GM19328 (cell line): ENCODE results near the gene MARF1.
"Not testable (repeated sequence)": the region's sequence is repeated elsewhere in the genome, so short reads cannot be mapped to it uniquely, and the experiment has no call there.

Source experiments
- ATAC-seq: cut with Tn5 transposase; IDR thresholded peaks from one replicate; pipeline ENCODE4 v1.9.1; 2021; ENCODE audit warnings: mild to moderate bottlenecking, moderate library complexity; ENCODE audit not compliant: unreplicated experiment

MARF1 gene

DNA sequence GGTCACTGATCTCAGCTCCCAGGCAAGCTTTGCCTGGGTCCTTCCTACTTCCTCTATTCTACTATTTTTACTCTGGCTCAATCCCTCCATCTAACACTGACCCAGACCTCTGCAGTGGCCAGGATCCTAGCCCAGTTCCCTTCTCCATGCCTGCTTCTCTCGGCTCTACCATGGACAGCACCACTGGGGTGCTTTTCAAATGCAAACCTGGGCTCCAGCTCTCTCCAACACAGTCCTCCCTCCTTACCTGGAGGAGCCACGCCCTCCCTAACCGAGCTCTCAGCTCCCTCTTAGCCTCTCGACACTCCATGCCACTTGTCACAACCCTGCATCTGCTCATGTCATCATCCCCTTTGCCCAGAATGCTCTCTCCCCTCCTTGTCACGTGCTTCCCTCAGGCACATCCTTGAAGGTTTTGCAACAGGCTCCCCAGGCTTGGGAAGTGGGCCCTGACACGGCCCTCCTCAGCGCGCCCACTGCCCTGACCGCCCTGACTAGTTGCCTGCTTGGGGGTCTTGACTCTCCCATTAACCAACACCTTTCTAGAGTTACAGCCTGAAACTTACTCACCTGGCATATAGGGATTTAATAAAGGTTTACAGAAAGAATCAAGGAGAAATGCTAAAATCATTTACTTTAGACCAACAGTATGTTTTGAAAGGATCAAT lies 41.6 kb downstream of the MARF1 start:
- ATAC-seq: no peak

DNA sequence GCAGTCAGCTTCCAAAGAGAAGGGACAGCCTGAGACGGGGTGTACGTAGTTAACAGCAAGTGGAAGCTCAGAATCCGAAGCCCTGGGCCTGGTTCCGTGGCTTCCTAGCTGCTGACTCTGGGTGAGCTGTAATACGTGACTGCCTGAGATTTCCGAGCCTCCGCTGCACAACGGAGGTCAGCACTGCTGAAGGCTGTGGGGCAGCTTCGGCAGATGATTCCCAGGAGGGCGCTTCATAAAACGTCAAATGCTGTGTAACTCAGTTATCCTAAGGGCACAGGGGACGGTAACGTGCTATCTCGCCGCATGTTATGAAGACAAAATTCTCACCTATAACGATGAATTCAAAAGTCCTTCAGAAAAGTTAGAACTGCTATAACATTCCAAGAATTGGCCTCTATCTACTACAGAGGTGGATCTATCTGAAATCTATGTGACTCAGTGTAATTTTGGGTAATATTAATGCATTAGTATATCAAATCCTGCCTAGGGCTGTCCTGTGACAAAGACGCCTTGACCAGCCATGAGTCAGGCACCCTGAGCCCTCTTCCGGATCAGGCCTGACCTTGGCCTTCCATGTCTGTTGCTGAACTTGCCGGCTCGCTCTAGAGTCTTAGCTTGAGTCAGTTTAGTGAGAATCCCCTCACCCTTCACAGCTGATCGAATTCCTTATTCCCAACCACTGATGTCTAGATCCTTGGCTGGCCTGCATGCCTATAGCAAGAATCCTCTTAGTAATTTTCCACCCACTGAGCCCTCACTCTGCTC lies 43.5 kb downstream of the MARF1 start:
- no peak for ATAC-seq

DNA sequence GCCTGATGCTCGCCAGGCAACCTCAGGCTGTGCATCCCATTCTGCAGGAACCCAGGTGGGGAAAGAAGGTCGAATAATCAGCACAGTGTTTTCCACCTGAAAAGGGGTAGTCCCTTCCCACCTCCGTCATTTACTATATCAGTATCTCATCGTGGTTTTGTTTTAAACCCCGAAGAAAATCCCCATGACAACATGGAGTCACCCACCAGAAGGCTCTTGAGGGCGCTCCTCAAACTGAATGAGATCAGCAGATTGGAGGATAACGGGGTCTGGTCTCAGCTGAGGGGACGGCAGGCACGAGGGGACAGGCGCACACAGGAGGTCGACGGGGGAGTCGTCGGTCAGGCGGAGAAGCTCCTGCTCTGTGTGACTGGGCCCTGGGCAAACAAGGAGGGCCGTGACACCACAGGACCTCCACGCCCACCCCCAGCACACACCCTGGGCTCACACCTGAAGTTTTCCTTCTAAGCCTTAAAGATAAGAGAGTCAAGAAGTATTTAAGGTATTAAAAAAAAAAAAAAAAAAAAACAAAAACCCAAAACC lies 44.2 kb downstream of the MARF1 start:
- ATAC-seq: no peak

DNA sequence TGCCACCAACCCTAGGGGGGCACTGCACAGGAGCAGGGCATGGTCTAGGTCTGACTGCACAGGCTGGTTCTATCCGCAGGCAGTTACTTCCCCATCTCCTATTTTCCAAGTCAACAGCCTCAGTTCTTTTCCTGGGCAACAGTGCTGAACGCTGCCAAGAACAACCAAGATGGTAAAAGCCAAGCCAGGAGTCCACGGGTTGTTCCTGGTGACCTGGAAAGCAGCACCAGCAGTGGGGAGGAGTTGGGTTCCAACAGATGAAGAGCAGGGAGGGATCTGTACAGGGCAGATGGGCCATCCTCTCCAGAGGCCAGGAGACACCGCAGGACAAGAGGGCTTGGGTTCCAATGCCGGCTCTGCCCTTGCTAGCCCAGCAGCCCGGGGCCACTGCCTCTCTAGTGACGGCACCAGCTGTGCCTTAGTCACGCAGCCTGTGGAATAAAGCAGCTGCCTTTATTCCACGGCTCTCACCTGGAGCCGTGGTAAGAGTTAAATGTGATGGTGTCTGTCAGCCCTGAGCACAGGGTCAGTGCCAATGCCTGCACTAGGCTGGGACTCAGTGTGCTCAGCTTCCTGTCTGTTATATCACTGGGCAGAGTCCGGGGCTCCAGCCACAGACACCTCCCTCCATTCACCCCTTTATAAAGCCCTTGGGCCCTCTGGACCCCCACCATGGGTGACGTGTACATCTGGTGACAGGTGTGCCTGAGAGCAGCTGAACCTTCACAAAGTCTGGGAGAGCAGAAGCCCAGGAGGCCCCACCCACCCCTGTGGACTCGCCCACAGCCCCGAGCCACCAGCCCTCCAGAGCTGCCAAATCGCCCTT lies 44.9 kb downstream of the MARF1 start:
- ATAC-seq: no peak

DNA sequence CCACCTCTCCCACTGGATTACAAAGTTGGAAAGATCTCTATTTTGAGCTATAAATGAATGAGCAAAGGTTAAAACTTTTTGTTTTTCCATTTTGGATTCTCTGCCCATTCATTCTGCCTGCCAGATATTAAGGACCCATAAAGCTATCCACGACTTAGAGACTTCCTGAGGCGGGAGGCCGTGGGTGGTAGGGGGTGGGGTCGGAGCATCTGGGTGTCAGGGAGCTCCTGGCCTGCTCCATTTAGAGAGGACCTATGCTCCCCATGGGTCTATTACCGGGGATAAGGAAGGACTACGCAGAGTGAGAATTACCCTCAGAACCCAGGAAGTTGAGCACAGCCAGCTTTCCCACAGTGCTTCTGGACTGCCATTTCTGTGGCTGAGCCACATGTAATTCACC lies 45.8 kb downstream of the MARF1 start:
- no peak for ATAC-seq

DNA sequence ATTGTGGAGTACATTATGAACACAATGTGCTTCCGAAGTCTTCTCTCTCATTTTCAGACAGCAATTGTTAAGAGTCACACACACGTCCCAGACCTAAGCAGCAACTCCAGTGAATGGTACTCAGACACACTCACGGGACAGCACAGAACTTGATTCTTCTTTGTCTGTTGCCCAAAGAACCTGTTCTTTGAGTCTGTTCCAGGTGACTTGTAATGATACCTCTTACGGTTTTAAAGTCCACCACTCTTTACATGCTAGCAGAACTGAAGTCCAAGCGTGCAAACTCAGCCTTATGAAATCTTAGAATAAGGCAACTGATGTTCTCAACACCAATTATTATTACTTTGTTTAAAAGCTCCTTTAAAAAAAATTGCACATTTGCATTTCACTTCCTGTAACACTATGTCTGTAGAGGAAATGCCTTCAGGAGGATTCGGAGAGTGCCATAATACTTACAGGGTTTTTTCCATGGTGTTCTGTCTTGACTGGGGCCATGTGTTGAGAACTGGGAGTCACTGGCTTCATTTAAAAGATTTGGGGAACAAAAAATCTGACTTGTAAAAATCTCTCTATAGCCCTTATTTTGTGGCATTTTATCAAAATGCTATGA lies 48.1 kb downstream of the MARF1 start:
- no peak for ATAC-seq

DNA sequence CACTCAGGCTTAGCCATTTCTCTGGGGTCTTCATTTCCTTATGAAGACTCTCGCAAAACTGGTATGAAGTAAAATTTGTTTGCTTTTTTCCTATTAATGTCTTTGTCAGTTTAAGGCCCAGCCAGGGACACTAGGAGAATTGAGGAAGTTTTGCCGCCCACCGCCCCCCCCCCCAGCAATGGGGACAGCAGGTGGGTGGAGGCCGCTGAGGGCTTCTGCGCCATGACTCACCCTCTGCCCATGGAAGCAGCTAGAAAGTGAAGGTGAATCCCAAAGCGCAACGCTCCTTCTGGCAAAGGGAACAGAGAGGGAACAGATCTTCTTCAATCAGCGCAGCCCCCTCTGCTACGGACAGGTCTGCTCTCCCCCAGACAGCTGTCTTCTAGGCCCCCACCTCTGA lies 49.7 kb downstream of the MARF1 start:
- no peak for ATAC-seq

DNA sequence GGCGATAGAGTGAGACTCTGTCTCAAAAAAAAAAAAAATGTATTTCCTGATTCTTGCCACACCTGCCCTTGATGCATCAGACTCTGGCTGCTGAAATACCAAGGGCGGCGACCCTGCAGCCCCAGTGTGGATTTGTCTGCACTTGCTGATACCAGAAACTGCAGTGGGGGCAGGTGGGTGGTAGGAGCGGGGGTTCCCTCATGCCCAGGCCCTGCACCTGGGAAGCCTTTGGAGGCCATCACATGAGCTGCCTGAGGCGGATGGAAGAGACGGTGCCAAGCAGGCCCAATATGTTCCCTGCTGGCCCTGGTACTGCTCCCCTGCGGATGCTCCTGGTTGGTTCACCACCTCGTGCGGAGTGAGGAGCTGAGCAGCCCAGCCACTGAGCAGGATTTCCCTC lies 50.6 kb downstream of the MARF1 start:
- ATAC-seq: no peak

DNA sequence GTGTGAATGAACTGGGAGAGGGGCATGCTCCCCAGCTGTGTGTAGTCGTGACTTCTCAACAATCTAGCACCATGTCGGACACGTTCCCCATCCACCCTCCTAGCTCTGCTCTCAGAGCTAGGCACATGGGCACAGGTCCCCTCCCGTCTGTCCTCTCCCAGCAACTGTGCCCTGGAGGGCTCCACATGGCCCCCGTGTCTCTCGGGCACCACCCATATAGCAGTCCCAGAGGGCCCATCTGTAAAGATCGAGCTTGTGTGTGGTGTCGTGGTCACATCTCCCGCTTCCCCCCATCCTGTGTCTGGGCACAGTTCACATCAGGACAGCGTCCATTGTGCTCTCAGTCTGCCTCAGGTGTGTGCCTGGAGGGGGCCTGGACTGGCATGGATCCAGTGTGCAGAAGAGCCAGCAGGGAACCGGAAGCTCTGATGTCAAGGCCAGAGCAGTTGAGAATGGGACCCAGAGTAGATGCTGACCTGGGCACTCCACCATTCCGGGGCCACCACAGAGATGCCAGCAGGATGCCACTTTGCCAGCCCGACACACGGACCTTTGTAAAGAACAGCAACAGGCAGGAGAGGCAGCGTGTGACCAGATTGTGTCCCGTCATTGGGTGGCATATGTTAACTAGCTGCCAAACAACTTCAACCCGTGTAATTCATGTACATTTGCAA lies 55.7 kb downstream of the MARF1 start:
- no peak for ATAC-seq

DNA sequence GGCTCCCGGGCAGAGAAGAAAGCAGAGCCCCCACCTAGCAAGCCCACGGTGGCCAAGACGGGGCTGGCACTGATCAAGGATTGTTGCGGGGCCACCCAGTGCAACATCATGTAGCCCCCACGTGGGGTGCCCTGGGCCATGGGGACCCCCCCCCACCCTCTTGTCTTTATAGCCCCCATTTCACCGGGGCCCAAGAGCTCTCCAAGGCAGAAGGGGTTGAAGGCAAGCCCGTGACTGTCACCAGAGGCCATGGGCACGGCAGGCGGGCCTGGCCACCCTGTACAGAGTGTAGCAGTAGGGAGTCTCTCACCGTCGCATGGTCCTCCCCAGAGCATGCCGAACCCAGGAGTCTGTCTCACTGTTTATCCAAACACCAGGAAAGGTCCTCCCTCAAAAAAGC lies 56.2 kb downstream of the MARF1 start:
- ATAC-seq: no peak

DNA sequence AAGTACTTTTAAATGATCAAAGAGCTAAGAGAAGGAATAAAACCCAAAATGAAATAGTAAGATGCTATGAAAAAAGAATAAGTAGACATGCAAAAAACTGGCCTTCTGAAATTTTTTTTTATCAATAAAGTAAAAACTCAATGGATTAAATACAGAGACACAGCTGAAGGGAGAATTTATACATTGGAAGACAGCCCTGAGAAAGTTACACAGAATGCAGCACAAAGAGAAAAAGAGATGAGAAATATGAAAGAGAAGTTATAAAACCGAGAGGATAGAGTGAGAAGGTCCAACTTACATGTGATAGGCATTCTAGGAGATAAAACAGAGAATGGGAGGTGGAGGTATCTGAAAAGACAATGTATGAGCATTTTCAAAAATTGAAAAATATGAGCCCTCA lies 57.0 kb downstream of the MARF1 start:
- ATAC-seq: no peak

DNA sequence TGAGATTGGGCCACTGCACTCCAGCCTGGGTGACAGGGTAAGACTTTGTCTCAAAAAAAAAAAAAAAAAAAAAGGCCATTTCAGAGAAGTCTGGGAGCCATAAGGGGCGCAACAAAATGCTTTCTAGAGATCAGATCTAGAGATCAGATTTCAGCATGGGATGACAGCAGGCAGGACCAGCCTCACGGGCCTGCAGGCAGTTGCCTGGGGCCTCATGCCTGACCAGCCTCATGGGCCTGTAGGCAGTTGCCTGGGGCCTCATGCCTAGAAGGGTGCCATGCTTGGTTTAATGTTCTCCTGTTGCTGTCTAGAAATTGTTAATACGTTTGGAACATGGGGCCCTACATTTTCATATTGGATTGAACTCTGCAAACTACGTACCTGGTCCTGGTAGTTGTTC lies 59.4 kb downstream of the MARF1 start:
- ATAC-seq: no peak

DNA sequence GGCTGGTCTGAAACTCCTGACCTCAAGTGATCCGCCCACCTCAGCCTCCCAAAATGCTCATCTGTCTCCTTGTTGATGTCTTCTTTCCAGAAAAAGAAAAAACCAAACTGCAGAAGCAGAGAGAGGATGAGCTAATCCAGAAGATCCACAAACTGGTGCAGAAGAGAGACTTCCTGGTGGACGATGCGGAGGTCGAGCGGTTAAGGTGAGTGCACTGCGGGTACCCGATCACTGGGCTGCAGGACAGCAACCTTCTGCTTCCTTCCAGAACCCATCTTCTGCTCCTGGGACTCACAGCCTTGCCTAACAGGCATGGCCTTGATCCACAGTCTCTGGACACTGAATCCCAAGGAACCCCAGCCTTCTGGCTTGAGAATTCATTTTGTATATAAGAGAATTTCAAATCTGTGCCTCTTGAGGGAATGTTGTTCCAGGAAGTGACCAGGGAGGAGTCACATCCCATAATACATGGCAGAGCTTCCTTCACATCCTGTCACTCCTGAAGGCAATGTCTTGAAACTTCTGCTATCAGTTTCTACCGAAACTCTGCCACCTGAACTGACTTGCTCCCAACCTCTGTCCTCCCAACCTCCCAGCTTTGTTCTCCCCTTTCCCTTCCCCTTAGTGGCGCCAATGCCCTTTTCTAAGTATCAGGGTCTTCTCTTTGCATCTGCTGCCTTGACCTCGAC lies 61.7 kb downstream of the MARF1 start:
- no peak for ATAC-seq

DNA sequence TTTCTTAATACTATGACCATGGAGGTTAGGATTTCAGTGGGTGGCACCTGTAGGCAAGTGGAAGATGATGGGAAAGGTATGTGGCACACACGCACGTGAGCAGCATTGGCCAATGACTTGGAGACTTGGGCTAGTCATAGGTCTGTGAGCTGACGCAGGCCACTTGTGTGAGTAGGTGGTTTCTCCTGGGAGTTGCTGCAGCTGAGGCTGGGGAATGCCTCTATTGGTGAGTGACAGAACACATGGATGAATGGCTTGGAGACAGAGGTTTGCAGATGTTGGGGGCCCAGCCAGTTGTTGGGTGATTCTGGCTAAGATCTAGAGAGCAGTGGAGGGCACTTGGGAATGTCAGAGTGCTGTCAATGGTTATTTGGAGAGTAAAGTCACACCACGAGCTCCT lies 64.1 kb downstream of the MARF1 start:
- ATAC-seq: no peak

DNA sequence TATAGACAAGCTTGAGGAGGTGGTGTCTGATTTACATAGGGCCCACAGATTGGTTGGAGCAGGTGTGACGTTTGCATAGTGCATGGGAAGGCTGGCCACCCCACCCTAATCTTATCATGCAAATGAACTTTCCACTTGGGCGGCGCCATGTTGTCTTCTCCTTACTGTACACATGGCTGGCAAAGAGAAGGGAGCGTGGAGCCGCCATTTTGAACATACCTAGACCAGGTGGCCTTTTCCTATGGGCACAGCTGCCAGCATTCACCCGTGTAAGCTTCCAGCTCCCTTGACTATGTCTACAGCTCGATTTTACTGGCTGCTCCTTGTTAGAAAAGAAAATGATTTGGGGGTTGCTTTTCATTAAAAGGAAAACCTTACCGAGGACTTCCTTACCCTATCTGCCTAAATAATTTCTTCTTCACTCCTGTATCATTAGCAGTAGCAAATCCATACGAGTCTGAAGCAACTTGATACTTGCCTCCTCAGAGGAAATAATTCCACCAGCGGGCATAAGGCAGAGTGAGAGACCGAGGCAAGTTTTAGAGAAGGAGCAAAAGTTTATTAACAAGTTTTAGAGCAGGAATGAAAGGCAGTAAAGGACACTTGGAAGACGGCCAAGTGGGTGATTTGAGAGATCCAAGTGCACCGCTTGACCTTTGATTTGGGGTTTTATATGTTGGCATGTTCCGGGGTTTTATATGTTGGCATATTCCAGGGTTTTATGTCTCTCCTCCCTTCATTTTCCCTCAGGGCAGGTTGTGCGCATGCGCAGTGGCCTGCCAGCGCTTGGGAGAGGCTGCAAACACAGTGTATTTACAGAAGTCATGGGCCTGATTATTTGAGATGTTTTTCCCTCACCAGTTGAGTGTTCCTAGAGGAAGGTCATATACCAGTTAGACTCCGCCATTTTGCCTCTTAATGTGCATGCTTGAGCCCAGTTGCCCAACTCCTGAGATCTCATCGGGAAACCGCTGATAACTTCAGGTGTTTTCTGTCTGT lies 65.7 kb downstream of the MARF1 start:
- no peak for ATAC-seq

DNA sequence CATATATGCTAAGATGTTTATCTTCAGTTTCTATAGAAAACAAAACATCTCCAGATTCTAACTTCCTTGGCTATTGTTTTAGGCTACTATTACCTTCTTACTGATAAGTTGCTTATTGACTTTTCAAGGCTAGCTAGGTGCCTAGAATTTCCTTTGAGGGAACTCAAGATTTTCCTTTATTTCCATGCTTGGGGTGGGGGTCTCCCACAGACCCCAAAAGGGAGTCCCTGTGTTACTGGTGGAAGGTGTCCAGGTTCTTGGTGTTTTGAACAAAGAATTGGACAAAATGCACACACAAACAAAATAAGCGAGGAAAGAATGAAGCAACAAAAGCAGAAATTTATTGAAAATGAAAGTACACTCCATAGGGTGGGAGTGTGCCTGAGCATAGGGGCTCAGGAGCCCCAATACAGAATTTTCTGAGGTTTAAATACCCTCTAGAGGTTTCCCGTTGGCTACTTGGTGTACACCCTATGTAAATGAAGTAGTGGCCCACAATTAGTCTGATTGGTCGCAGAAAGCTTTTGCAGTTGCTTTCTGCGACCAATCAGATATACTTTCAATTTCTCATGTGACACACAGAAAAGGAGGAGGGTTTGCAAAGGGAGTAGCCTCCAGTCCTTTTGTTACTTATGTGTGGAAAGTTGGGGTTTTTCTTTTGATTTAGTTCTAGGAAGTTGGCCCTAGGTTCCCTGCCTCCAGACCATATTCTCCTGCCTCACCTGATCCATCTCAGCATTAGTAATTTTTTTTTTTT lies 67.5 kb downstream of the MARF1 start:
- ATAC-seq: no peak

DNA sequence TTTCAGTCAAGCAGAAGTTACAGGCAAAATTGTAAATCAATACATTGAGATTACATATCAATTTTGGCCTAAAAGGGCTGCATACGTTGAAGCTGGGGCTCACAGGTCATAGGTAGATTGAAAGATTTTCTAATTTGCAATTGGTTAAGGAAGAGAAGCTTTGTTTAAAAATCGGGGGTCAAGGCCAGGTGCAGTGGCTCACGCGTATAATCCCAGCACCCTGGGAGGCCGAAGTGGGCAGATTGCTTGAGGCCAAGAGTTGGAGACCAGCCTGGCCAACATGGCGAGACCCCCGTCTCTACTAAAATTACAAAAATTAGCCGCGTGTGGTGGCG lies 68.4 kb downstream of the MARF1 start:
- no peak for ATAC-seq

DNA sequence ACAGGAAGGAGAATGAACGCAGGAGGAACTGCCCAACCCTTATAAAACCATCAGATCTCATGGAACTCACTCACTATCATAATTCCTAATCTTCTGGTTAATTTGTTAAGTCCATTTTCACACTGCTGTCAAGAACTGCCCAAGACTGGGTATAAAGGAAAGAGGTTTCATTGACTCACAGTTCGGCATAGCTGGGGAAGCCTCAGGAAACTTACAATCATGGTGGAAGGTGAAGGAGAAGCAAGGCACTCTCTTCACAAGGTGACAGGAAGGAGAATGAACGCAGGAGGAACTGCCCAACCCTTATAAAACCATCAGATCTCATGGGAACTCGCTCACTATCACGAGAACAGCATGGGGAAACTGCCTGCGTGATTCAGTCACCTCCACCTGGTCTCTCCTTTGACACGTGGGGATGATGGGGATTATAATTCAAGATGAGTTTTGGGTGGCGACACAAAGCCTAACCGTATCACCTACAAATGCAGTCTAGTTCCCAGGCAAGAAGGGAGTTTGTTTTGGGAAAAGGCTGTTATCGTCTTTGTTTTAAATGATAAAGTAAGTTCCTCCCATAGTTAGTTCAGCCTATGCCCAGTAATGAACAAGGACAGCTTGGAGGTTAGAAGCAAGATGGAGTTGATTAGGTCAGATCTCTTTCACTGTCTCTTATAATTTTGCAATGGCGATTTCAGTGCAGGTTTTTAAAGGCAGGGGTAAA lies 68.9 kb downstream of the MARF1 start:
- not testable (repeated sequence) for ATAC-seq
